A673 (cell line): Measurements from ENCODE around the gene ACSS1.

Experiments used
- CTCF ChIP-seq: fragments of 300-800, 200-600 bp; sonication (generic); conservative IDR thresholded peaks from 2 replicates; pipeline ENCODE4 v1.5.1; 2017; ENCODE audit warnings: low read depth, mild to moderate bottlenecking, antibody characterized with exemption, low read length, moderate library complexity, mixed read lengths
- EZH2 ChIP-seq: fragments of 200-600 bp; sonication (generic); IDR thresholded peaks from 2 replicates; pipeline ENCODE4 v1.6.1; 2017; ENCODE audit warnings: borderline replicate concordance, low read depth, mild to moderate bottlenecking, mixed read lengths, antibody characterized with exemption, low read length; ENCODE audit not compliant: poor library complexity, severe bottlenecking

GRCh38 chr20:25065625-25066338, 7.8 kb upstream of the ACSS1 start:
- peak; percentile 86 for TF ChIP-seq CTCF
- TF ChIP-seq EZH2: no peak
